H1 (cell line): ENCODE data around the gene AFF1. TPM values are rescaled to one million over a fixed set of nuclear protein-coding genes. Genes with fewer than 3 reads are reported as not detected.

Experiments used
- CTCF ChIA-PET: fragments of 300-600 bp; sonication (Branson Sonifier 250); formaldehyde crosslinking; loops from one replicate; lab custom pipeline; 2021; ENCODE audit not compliant: partially characterized antibody; lab: Charles Lee
- POLR2A ChIA-PET: fragments of 300-600 bp; sonication (Branson Sonifier 250); formaldehyde crosslinking; loops from one replicate; lab custom pipeline; 2021; ENCODE audit warnings: inconsistent platforms; ENCODE audit not compliant: partially characterized antibody; lab: Charles Lee
- DNase-seq, 2 experiments: peaks; one replicate each; pipeline versions ENCODE4 v3.0.0 to v3.0.0-alpha.2; 2010 to 2022; ENCODE audit warnings: low spot score in 2 of 2, low read depth in 1 of 2, mixed read lengths in 1 of 2
- FAIRE-seq: peaks from 2 replicates; lab custom pipeline; 2011; peaks lifted over from hg19 to GRCh38; lab: Jason Lieb, UNC
- H2AFZ ChIP-seq: 2 replicates; pipeline ENCODE4 v1.8.1; 2012; ENCODE audit warnings: low read length, inconsistent platforms
- H2AK5ac ChIP-seq: 2 replicates; pipeline ENCODE4 v1.6.1; 2013; ENCODE audit warnings: low read depth, low read length
- H2BK120ac ChIP-seq: replicated peaks from 2 replicates; pipeline ENCODE3; 2013; ENCODE audit warnings: low read depth, low read length, inconsistent platforms
- H2BK12ac ChIP-seq: 2 replicates; pipeline ENCODE4 v1.6.1; 2013; ENCODE audit warnings: low read depth, low read length
- H2BK15ac ChIP-seq: 2 replicates; pipeline ENCODE4 v1.6.1; 2013; ENCODE audit warnings: low read length
- H2BK20ac ChIP-seq: 2 replicates; pipeline ENCODE4 v1.6.1; 2013; ENCODE audit warnings: low read length
- H2BK5ac ChIP-seq: 2 replicates; pipeline ENCODE4 v1.6.1; 2013; ENCODE audit warnings: low read depth, low read length
- H3K14ac ChIP-seq: 2 replicates; pipeline ENCODE4 v1.6.1; 2013; ENCODE audit warnings: inconsistent platforms; ENCODE audit not compliant: insufficient read length
- H3K18ac ChIP-seq: 2 replicates; pipeline ENCODE4 v1.6.1; 2013; ENCODE audit warnings: low read length; ENCODE audit errors: extremely low read depth
- H3K23ac ChIP-seq: 2 replicates; pipeline ENCODE4 v1.6.1; 2013; ENCODE audit warnings: inconsistent platforms; ENCODE audit not compliant: insufficient read length
- H3K23me2 ChIP-seq: 2 replicates; pipeline ENCODE4 v1.6.1; 2013; ENCODE audit warnings: low read depth, low read length
- H3K27ac ChIP-seq: 2 replicates; pipeline ENCODE4 v1.6.1; 2011; ENCODE audit warnings: low read depth, low read length, inconsistent platforms
- H3K27me3 ChIP-seq, 4 experiments: replicated peaks in 1 of 4; 1 replicate in 1 of 4; 2 replicates in 3 of 4; pipeline versions ENCODE4 v1.6.1 to v1.8.1; 2011 to 2013; ENCODE audit warnings: low read length in 3 of 4, mild to moderate bottlenecking in 3 of 4, inconsistent platforms in 2 of 4, mixed read lengths in 2 of 4, moderate library complexity in 1 of 4; ENCODE audit not compliant: control insufficient read depth in 3 of 4, insufficient read depth in 3 of 4; ENCODE audit errors: extremely low read depth in 1 of 4
- H3K36me3 ChIP-seq, 4 experiments: 2 replicates each; pipeline versions ENCODE4 v1.6.1 to v1.8.1; 2011 to 2013; ENCODE audit warnings: mild to moderate bottlenecking in 4 of 4, low read length in 3 of 4, moderate library complexity in 2 of 4, control low read depth in 1 of 4, inconsistent platforms in 1 of 4; ENCODE audit not compliant: insufficient read depth in 4 of 4, control insufficient read depth in 2 of 4
- H3K4ac ChIP-seq: replicated peaks from 2 replicates; pipeline ENCODE3; 2013; ENCODE audit warnings: low read length, low read depth, mixed read lengths, inconsistent platforms; ENCODE audit not compliant: insufficient read length
- H3K4me1 ChIP-seq, 4 experiments: replicated peaks in 1 of 4; 1 replicate in 1 of 4; 2 replicates in 3 of 4; pipeline versions ENCODE4 v1.6.1 to v1.8.1; 2011 to 2013; ENCODE audit warnings: low read length in 3 of 4, inconsistent platforms in 2 of 4, mixed read lengths in 1 of 4; ENCODE audit not compliant: insufficient read depth in 4 of 4, control insufficient read depth in 3 of 4
- H3K4me2 ChIP-seq, 2 experiments: 2 replicates each; pipeline versions ENCODE4 v1.6.1 to v1.8.1; 2011 to 2013; ENCODE audit warnings: low read depth in 2 of 2, low read length in 2 of 2, control low read depth in 1 of 2, inconsistent platforms in 1 of 2, mild to moderate bottlenecking in 1 of 2; ENCODE audit not compliant: insufficient read depth in 1 of 2
- H3K4me3 ChIP-seq, 4 experiments: fragments of 200-600, 300-600 bp in 1 of 4; sonication (generic), shearing (Covaris generic), sonication (Bioruptor Twin) in 1 of 4; 2 replicates each; pipeline versions ENCODE4 v1.5.1 to v1.8.1; 2011 to 2016; ENCODE audit warnings: low read length in 4 of 4, low read depth in 3 of 4, control low read depth in 2 of 4, inconsistent platforms in 2 of 4, mild to moderate bottlenecking in 2 of 4, mixed read lengths in 1 of 4, moderate library complexity in 1 of 4; ENCODE audit not compliant: insufficient read depth in 2 of 4; ENCODE audit errors: extremely low read depth in 1 of 4
- H3K56ac ChIP-seq: replicated peaks from 2 replicates; pipeline ENCODE3; 2013; ENCODE audit warnings: low read depth, mild to moderate bottlenecking, mixed read lengths, low read length, inconsistent platforms; ENCODE audit not compliant: insufficient read length
- H3K79me1 ChIP-seq: 2 replicates; pipeline ENCODE4 v1.6.1; 2013; ENCODE audit warnings: low read depth, low read length, control low read depth
- H3K79me2 ChIP-seq, 2 experiments: 2 replicates each; pipeline versions ENCODE4 v1.6.1 to v1.8.1; 2012 to 2013; ENCODE audit warnings: low read length in 2 of 2, mild to moderate bottlenecking in 2 of 2, inconsistent platforms in 1 of 2; ENCODE audit not compliant: insufficient read depth in 2 of 2, control insufficient read depth in 1 of 2
- H3K9ac ChIP-seq, 4 experiments: replicated peaks in 1 of 4; 1 replicate in 1 of 4; 2 replicates in 3 of 4; pipeline versions ENCODE4 v1.6.1 to v1.8.1; 2011 to 2013; ENCODE audit warnings: low read depth in 3 of 4, low read length in 3 of 4, control low read depth in 2 of 4, mild to moderate bottlenecking in 2 of 4, moderate library complexity in 2 of 4, inconsistent platforms in 1 of 4; ENCODE audit errors: extremely low read depth in 1 of 4
- H3K9me3 ChIP-seq, 2 experiments: 2 replicates each; pipeline versions ENCODE4 v1.6.1 to v1.8.1; 2012 to 2013; ENCODE audit warnings: mild to moderate bottlenecking in 2 of 2, moderate library complexity in 2 of 2, control low read depth in 1 of 2, inconsistent platforms in 1 of 2, low read depth in 1 of 2, low read length in 1 of 2, mixed read lengths in 1 of 2; ENCODE audit not compliant: insufficient read depth in 2 of 2
- H4K20me1 ChIP-seq, 2 experiments: replicated peaks in 1 of 2; 2 replicates each; pipeline versions ENCODE3 to v1.8.1; 2011 to 2013; ENCODE audit warnings: inconsistent platforms in 2 of 2, low read length in 2 of 2, mild to moderate bottlenecking in 1 of 2; ENCODE audit not compliant: insufficient read depth in 2 of 2, control insufficient read depth in 1 of 2
- H4K5ac ChIP-seq: 2 replicates; pipeline ENCODE4 v1.6.1; 2013; ENCODE audit warnings: low read length, low read depth, mixed read lengths, inconsistent platforms; ENCODE audit not compliant: insufficient read length
- H4K8ac ChIP-seq: 2 replicates; pipeline ENCODE4 v1.8.0; 2013; ENCODE audit warnings: mild to moderate bottlenecking, moderate library complexity, low read length, inconsistent platforms; ENCODE audit not compliant: insufficient read depth; ENCODE audit errors: extremely low read depth
- H4K91ac ChIP-seq: replicated peaks from 2 replicates; pipeline ENCODE3; 2013; ENCODE audit warnings: low read length, mixed read lengths, inconsistent platforms; ENCODE audit not compliant: insufficient read length
- ASH2L ChIP-seq: fragments of 200-600, 300-600 bp; sonication (generic); IDR thresholded peaks from one replicate; pipeline ENCODE4 v1.7.1; 2017; ENCODE audit warnings: low read length
- CBX5 ChIP-seq: fragments of 300-800, 300-1000 bp; sonication (generic); IDR thresholded peaks from 2 replicates; pipeline ENCODE4 v1.7.1; 2016; ENCODE audit warnings: antibody characterized with exemption, low read length, low read depth
- CBX8 ChIP-seq: fragments of 300-800, 300-1000 bp; sonication (generic); IDR thresholded peaks from 2 replicates; pipeline ENCODE4 v1.7.1; 2016; ENCODE audit warnings: low read depth, low read length, borderline replicate concordance
- EZH2 ChIP-seq: fragments of 200-600 bp; sonication (generic); IDR thresholded peaks from 2 replicates; pipeline ENCODE4 v1.7.1; 2012; ENCODE audit warnings: low read depth, mild to moderate bottlenecking, moderate library complexity, low read length, inconsistent platforms; ENCODE audit not compliant: severe bottlenecking
- GTF2F1 ChIP-seq: IDR thresholded peaks from 2 replicates; pipeline ENCODE4 v1.6.1; 2012; ENCODE audit warnings: low read depth, low read length, improper control_type of control experiment, borderline replicate concordance
- KDM4A ChIP-seq: IDR thresholded peaks from one replicate; pipeline ENCODE4 v1.7.1; 2012; ENCODE audit warnings: low read depth, mild to moderate bottlenecking, moderate library complexity, low read length, inconsistent platforms; ENCODE audit not compliant: severe bottlenecking
- MAFK ChIP-seq: IDR thresholded peaks from 2 replicates; pipeline ENCODE4 v1.6.1; 2012; ENCODE audit warnings: low read depth, mild to moderate bottlenecking, improper control_type of control experiment, low read length
- POLR2AphosphoS5 ChIP-seq: IDR thresholded peaks from 2 replicates; pipeline ENCODE4 v1.6.1; 2011; ENCODE audit warnings: low read depth, low read length
- RAD21 ChIP-seq, 2 experiments: IDR thresholded peaks in 1 of 2; conservative IDR thresholded peaks in 1 of 2; 2 replicates each; pipeline ENCODE4 v1.6.1; 2011; ENCODE audit warnings: low read depth in 2 of 2, low read length in 2 of 2, improper control_type of control experiment in 1 of 2, inconsistent platforms in 1 of 2, mild to moderate bottlenecking in 1 of 2, moderate library complexity in 1 of 2
- RNF2 ChIP-seq: fragments of 200-900, 300-1000 bp; sonication (generic); IDR thresholded peaks from 2 replicates; pipeline ENCODE4 v1.7.1; 2016; ENCODE audit warnings: borderline replicate concordance, low read depth, mild to moderate bottlenecking, antibody characterized with exemption, low read length; ENCODE audit not compliant: poor library complexity, severe bottlenecking; ENCODE audit errors: missing control alignments
- SP1 ChIP-seq: IDR thresholded peaks from 2 replicates; pipeline ENCODE4 v1.6.1; 2011; ENCODE audit warnings: low read depth, low read length
- TEAD4 ChIP-seq: IDR thresholded peaks from 2 replicates; pipeline ENCODE4 v1.6.1; 2012; ENCODE audit warnings: low read depth, low read length, inconsistent platforms, mixed read lengths
- WGBS, 2 experiments: shearing (Covaris generic) in 1 of 2; methylation state at CpG; one replicate each; pipeline versions ENCODE4 v1.1.6 to v1.1.7; 2013 to 2015; ENCODE audit warnings: low lambda C conversion rate in 2 of 2, mixed read lengths in 2 of 2, inconsistent platforms in 1 of 2, low coverage in 1 of 2, missing lambda C conversion rate in 1 of 2; ENCODE audit not compliant: insufficient replicate concordance in 2 of 2, insufficient coverage in 1 of 2, insufficient read length in 1 of 2; ENCODE audit errors: extremely low coverage in 1 of 2, missing lambda C conversion rate in 1 of 2; 5-methylcytosine and 5-hydroxymethylcytosine counted together
- polyA plus RNA-seq, 7 experiments: library from polyadenylated mRNA; depleted of rRNA in 3 of 7; stranded (reverse) in 5 of 7; unstranded in 2 of 7; fragments of >200 nt in 5 of 7; fragments of 200-250 nt in 2 of 7; gene quantifications; 1 replicate in 5 of 7; 2 replicates in 1 of 7; 4 replicates in 1 of 7; pipeline versions ENCODE4 v1.2.1 to v1.2.3, GENCODE V29; 2011 to 2013; ENCODE audit warnings: missing spikeins in 2 of 7, mixed read lengths in 2 of 7
- total RNA-seq: library from RNA; stranded (reverse); fragmentation: NEBNext Ultra II Directional; extraction: Animal tissue kit (Norgen Biotek cat#: 25700); gene quantifications from 2 replicates; pipeline ENCODE4 v1.2.1, GENCODE V29; 2021
- TF ChIP-seq, protein P1 (sequence below): IDR thresholded peaks from 2 replicates; pipeline ENCODE4 v1.6.1; 2012; ENCODE audit warnings: inconsistent platforms

The AFF1 gene
- total and polyA plus RNA-seq, 2 of the 8 experiments (the other 6 are each of a cell fraction or from before 2014, with no cell fraction given): 14.8 to 85.5 TPM

GRCh38 chr4:87041141-87041540 is 106.3 kb downstream of the AFF1 start:
- Histone ChIP-seq H3K23me2 (0 out of 2 replicates have a peak, but pooled peaks cover 2% of the 10 kb centered on the region), H3K4me2 (no peak overlapping the region), H3K4me1 (peaks cover 5 to 33% (median 19%) of the 10 kb centered on the region in 4 experiments), H3K4me3 (no peak overlapping the region), H3K9ac (no peak overlapping the region), H2BK15ac (no peak overlapping the region), H3K4ac (no peak overlapping the region), H2AK5ac (no peak overlapping the region), H3K79me1 (peaks cover 12% of the 10 kb centered on the region), H3K27me3 (no peaks in the 10 kb centered on the region), H2BK120ac (no peak overlapping the region), H4K91ac (no peak overlapping the region), H3K79me2 (peaks cover 5 to 96% of the 10 kb centered on the region in 2 experiments; a peak in 3 of 4 replicates), H3K14ac (no peak overlapping the region), H4K8ac (no peak overlapping the region), H3K36me3 (peaks cover 0 to 2% (median 0%) of the 10 kb centered on the region in 4 experiments; a peak in 1 of 8 replicates), H3K9me3 (no peaks in the 10 kb centered on the region), H2BK20ac (no peak overlapping the region), H4K20me1 (peaks cover 15 to 25% of the 10 kb centered on the region in 2 experiments), H3K27ac (no peak overlapping the region), H3K56ac (no peak overlapping the region), H4K5ac (no peak overlapping the region), H2BK5ac (no peak overlapping the region), H3K18ac (no peak overlapping the region), H2AFZ (no peak overlapping the region), H3K23ac (no peak overlapping the region), H2BK12ac (no peak overlapping the region)
- CTCF ChIA-PET: interaction anchor here (1.0 to 1.5 kb wide), 2 partner anchors 35 to 52 kb away, joined by 3 to 5 read pairs; no protein-coding TSS in a partner anchor
- POLR2A ChIA-PET: interaction anchor here (1.6 to 1.8 kb wide), 2 partner anchors 34 to 105 kb away, joined by 4 read pairs; no protein-coding TSS in a partner anchor
- WGBS, 2 experiments: 96% methylated on average over 3 of the region's 3 CpGs; no CpG with 5 or more reads in 1 of the 2 experiments
- DNase-seq (no peak), FAIRE-seq (no peak)
- no peak for TF ChIP-seq POLR2AphosphoS5
- TF ChIP-seq MAFK: no peak
- no peak for TF ChIP-seq RAD21 (IDR thresholded peaks at IDR 0.05 in 1 of 2, conservative IDR thresholded peaks at IDR 0.05 in 1 of 2; ENCODE audit: low read depth in 2 of 2, low read length in 2 of 2)
- TF ChIP-seq, protein P1, sequence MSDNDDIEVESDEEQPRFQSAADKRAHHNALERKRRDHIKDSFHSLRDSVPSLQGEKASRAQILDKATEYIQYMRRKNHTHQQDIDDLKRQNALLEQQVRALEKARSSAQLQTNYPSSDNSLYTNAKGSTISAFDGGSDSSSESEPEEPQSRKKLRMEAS: no peak
- no peak for TF ChIP-seq KDM4A
- TF ChIP-seq EZH2: no peak
- no peak for TF ChIP-seq CBX5
- no peak for TF ChIP-seq GTF2F1
- TF ChIP-seq RNF2: no peak
- TF ChIP-seq CBX8: no peak
- TF ChIP-seq TEAD4: no peak
- TF ChIP-seq SP1: no peak
- TF ChIP-seq ASH2L: no peak
